Kidney epithelial cell (primary cell): ENCODE measurements around the gene WNT11. TPM values are rescaled to one million over a fixed set of nuclear protein-coding genes. Genes with fewer than 3 reads are reported as not detected.

Experiments used
- DNase-seq: peaks from one replicate; pipeline ENCODE4 v3.0.0-alpha.2; 2010; ENCODE audit warnings: low read depth
- H3K27me3 ChIP-seq: 2 replicates; pipeline ENCODE4 v1.6.0; 2011; ENCODE audit warnings: low read length; ENCODE audit not compliant: control insufficient read depth, insufficient read depth
- H3K36me3 ChIP-seq: 2 replicates; pipeline ENCODE4 v1.5.1; 2011; ENCODE audit warnings: low read length; ENCODE audit not compliant: control insufficient read depth, insufficient read depth
- H3K4me3 ChIP-seq: 2 replicates; pipeline ENCODE4 v1.5.1; 2011; ENCODE audit warnings: low read depth, mild to moderate bottlenecking, control low read depth, low read length
- CTCF ChIP-seq: IDR thresholded peaks from 2 replicates; pipeline ENCODE4 v1.5.1; 2011; ENCODE audit warnings: mild to moderate bottlenecking, moderate library complexity, low read length, control low read depth, inconsistent platforms; ENCODE audit not compliant: insufficient read depth, poor library complexity, severe bottlenecking
- total RNA-seq: library from RNA; depleted of rRNA; stranded (reverse); fragments of >200 nt; gene quantifications from 2 replicates; pipeline ENCODE4 v1.2.3, GENCODE V29; 2015

WNT11 gene
- total RNA-seq, 1 donor from 2014 or later = 0.21 TPM

- Histone ChIP-seq H3K36me3 (no peaks in the 10 kb centered on the region), H3K27me3 (peaks cover 21% of the 10 kb centered on the region), H3K4me3 (no peak overlapping the region)
- no peak for TF ChIP-seq CTCF
- no peak for DNase-seq
Observed at GRCh38 chr11:76229690-76230240, 23.5 kb upstream of the WNT11 start.

GRCh38 chr11:76228875-76229149, 22.5 kb upstream of the WNT11 start:
- DNase-seq = no peak
- no peak for TF ChIP-seq CTCF
- Histone ChIP-seq H3K27me3 (peaks cover 21% of the 10 kb centered on the region), H3K4me3 (no peak overlapping the region), H3K36me3 (no peaks in the 10 kb centered on the region)

GRCh38 chr11:76228071-76228874, 22.0 kb upstream of the WNT11 start:
- no peak overlapping the region for H3K4me3 ChIP-seq
- no peak for DNase-seq
- no peaks in the 10 kb centered on the region for H3K36me3 ChIP-seq
- H3K27me3 ChIP-seq = peaks cover 21% of the 10 kb centered on the region
- no peak for TF ChIP-seq CTCF

DNA sequence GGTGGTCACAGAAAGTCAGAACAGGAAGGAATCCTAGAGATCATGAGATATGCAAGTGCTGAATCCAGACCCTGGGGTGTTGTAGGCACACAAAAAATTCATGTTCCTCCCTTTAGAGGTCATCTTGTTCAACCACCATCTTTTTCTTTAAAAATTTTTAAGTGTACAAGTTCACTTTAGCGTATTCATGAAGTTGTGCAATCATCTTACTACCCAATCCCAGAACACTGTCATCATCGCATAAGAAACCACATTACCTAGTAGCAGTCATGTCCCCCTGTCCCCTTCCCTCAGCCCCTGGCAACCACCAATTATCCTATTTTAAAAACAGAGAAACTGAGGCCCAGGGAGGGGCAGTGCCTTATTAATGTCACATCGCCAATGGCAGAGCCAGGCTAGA, 20.3 kb upstream of the WNT11 start:
- Histone ChIP-seq H3K27me3 (peaks cover 20% of the 10 kb centered on the region), H3K36me3 (no peaks in the 10 kb centered on the region), H3K4me3 (no peak overlapping the region)
- DNase-seq = no peak
- TF ChIP-seq CTCF = no peak

GRCh38 chr11:76225122-76225611, 18.9 kb upstream of the WNT11 start:
- DNase-seq = no peak
- Histone ChIP-seq H3K4me3 (no peak overlapping the region), H3K36me3 (no peaks in the 10 kb centered on the region), H3K27me3 (peaks cover 10% of the 10 kb centered on the region)
- no peak for TF ChIP-seq CTCF

- DNase-seq = no peak
- H3K36me3 ChIP-seq = no peaks in the 10 kb centered on the region
Observed at GRCh38 chr11:76224461-76225121, 18.3 kb upstream of the WNT11 start.

More at GRCh38 chr11:76224461-76225121, 18.3 kb upstream of the WNT11 start:
- Histone ChIP-seq H3K4me3 (no peak overlapping the region), H3K27me3 (peaks cover 9% of the 10 kb centered on the region)
- no peak for TF ChIP-seq CTCF
